Natural killer cell (primary cell): ENCODE results near the gene MTERF4. TPM values are rescaled to one million over a fixed set of nuclear protein-coding genes. Genes with fewer than 3 reads are reported as not detected.

Experiments used
- ATAC-seq, 3 donors: fragments of 150-1000 bp in 2 of 3; fragments of 200-7000 bp in 1 of 3; cut with Tn5 transposase; 1 replicate in 1 of 3; 2 replicates in 2 of 3; pipeline ENCODE4 v1.10.0; 2021; ENCODE audit warnings: mild to moderate bottlenecking in 2 of 3, moderate library complexity in 2 of 3
- DNase-seq, 2 donors: peaks; one replicate each; pipeline versions ENCODE4 v3.0.0 to v3.0.0-alpha.2; 2013 to 2021; ENCODE audit warnings: mixed read lengths in 1 of 2
- H3K27ac ChIP-seq: one replicate; pipeline ENCODE4 v1.5.1; 2013; ENCODE audit warnings: mild to moderate bottlenecking, low read length
- H3K27me3 ChIP-seq: one replicate; pipeline ENCODE4 v1.6.1; 2013; ENCODE audit warnings: low read length; ENCODE audit not compliant: control insufficient read depth, insufficient read depth
- H3K36me3 ChIP-seq: one replicate; pipeline ENCODE4 v1.6.1; 2013; ENCODE audit warnings: low read length; ENCODE audit not compliant: control insufficient read depth, insufficient read depth
- H3K4me1 ChIP-seq: one replicate; pipeline ENCODE4 v1.6.1; 2013; ENCODE audit warnings: low read length; ENCODE audit not compliant: control insufficient read depth, insufficient read depth
- H3K4me3 ChIP-seq: one replicate; pipeline ENCODE4 v1.5.1; 2013; ENCODE audit warnings: low read length
- H3K9me3 ChIP-seq: one replicate; pipeline ENCODE4 v1.6.1; 2013; ENCODE audit warnings: low read length; ENCODE audit not compliant: control insufficient read depth, insufficient read depth
- H3K27ac Mint-ChIP-seq, 2 donors: one replicate each; pipeline ENCODE4 v1.8.0; 2022; ENCODE audit warnings: mild to moderate bottlenecking in 2 of 2, mixed read lengths in 2 of 2, moderate library complexity in 1 of 2
- H3K27me3 Mint-ChIP-seq, 2 donors: one replicate each; pipeline ENCODE4 v1.8.0; 2022; ENCODE audit warnings: low read depth in 2 of 2, mixed read lengths in 2 of 2
- H3K36me3 Mint-ChIP-seq: one replicate; pipeline ENCODE4 v1.8.0; 2022; ENCODE audit warnings: mixed read lengths
- H3K4me1 Mint-ChIP-seq, 2 donors: one replicate each; pipeline ENCODE4 v1.8.0; 2022; ENCODE audit warnings: mixed read lengths in 2 of 2
- H3K4me3 Mint-ChIP-seq: one replicate; pipeline ENCODE4 v1.8.0; 2022; ENCODE audit warnings: mild to moderate bottlenecking, moderate library complexity, mixed read lengths
- H3K9me3 Mint-ChIP-seq, 2 donors: one replicate each; pipeline ENCODE4 v1.8.0; 2022; ENCODE audit warnings: mixed read lengths in 2 of 2
- CTCF ChIP-seq: fragments of 200-600 bp; IDR thresholded peaks from one replicate; pipeline ENCODE4 v1.8.0; 2022; ENCODE audit warnings: antibody characterized with exemption
- WGBS: methylation state at CpG from one replicate; pipeline ENCODE4 v1.1.7; 2013; ENCODE audit warnings: missing lambda C conversion rate; ENCODE audit not compliant: insufficient coverage; 5-methylcytosine and 5-hydroxymethylcytosine counted together
- intact Hi-C: fragments of 100-400 bp; cut with micrococcal nuclease; formaldehyde crosslinking; loops from one replicate; pipeline ENCODE4 v1.14.2; 2022
- total RNA-seq, 4 donors: library from RNA; stranded (reverse); fragments of 120-200 nt in 1 of 4; gene quantifications; one replicate each; pipeline versions ENCODE4 v1.2.3 to v1.2.4, GENCODE V29; 2013 to 2022

The MTERF4 gene
- total RNA-seq, 3 donors from 2014 or later (not counting 1 experiment from before 2014, with no cell fraction given), result 38.9 to 45.5 (median 39.2) TPM

DNA sequence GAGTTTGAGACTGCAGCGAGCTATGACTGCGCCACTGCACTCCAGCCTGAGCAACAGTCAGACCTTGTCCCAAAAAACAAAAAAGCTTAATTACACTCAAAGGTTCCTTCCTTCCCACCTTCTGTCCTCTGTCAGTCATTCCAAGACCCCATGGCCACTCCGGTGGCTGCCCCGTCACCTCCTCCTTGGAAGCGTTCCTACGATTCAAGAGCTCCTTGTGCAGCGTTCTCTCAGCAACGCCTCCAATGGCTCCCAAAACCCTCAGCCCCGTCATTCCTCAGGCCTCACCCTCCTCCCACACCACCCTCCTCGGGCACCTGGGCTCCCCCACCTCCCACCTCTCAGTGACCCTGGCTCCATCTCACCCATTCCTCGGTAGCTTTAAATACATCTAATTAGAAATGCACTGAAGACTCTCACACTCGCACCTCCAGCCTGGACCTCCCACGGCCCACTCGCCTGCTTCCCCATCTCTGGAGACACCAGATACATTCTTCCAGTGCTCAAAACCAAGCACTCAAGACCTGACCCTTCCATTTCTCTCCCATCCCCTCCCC, 39.2 kb upstream of the MTERF4 start:
- peaks cover 7% of the 10 kb centered on the region for H3K36me3 ChIP-seq
- Mint-ChIP-seq H3K4me1 (no peaks in the 10 kb centered on the region), H3K4me3 (no peak overlapping the region), H3K27ac (no peak overlapping the region), H3K9me3 (no peaks in the 10 kb centered on the region), H3K27me3 (no peaks in the 10 kb centered on the region), H3K36me3 (no peaks in the 10 kb centered on the region)
- intact Hi-C loops, result no loop called here
- no peak overlapping the region for H3K27ac ChIP-seq
- no peak for ATAC-seq
- H3K4me1 ChIP-seq, result no peaks in the 10 kb centered on the region
- no peak overlapping the region for H3K4me3 ChIP-seq
- WGBS, result 96% methylated on average over 14 of the region's 14 CpGs
- no peaks in the 10 kb centered on the region for H3K27me3 ChIP-seq
- TF ChIP-seq CTCF, result no peak
- no peaks in the 10 kb centered on the region for H3K9me3 ChIP-seq
- DNase-seq, result no peak

DNA sequence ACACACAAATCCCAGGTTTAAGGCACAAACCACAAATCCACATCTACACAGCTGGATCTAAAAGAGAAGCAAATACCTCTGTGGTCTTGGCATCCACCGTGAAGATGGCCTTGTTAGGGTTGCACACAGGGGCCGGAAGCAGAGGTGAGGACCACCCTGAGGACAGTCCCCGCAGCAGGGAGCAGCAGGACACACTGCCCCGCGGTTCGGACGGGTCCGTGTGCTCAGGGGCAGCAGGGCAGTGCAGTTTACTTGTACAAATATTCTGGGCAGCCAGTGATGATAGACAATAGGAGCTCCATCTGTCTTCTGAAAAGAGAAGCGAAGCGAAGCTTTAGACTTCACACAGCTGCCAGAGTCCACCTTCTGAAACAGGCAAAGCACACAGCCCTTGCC, 38.4 kb upstream of the MTERF4 start:
- H3K9me3 ChIP-seq, result no peaks in the 10 kb centered on the region
- no peak overlapping the region for H3K27ac ChIP-seq
- H3K36me3 ChIP-seq, result peaks cover 7% of the 10 kb centered on the region
- WGBS, result 97% methylated on average over 10 of the region's 10 CpGs
- H3K4me1 ChIP-seq, result no peaks in the 10 kb centered on the region
- no peak for DNase-seq
- no peaks in the 10 kb centered on the region for H3K4me1 Mint-ChIP-seq
- H3K36me3 Mint-ChIP-seq, result no peaks in the 10 kb centered on the region
- intact Hi-C loops, result no loop called here
- H3K9me3 Mint-ChIP-seq, result no peaks in the 10 kb centered on the region
- no peaks in the 10 kb centered on the region for H3K27me3 Mint-ChIP-seq
- no peak for TF ChIP-seq CTCF
- no peak for ATAC-seq
- no peaks in the 10 kb centered on the region for H3K27me3 ChIP-seq
- H3K27ac Mint-ChIP-seq, result no peak overlapping the region
- no peak overlapping the region for H3K4me3 ChIP-seq
- H3K4me3 Mint-ChIP-seq, result no peak overlapping the region

DNA sequence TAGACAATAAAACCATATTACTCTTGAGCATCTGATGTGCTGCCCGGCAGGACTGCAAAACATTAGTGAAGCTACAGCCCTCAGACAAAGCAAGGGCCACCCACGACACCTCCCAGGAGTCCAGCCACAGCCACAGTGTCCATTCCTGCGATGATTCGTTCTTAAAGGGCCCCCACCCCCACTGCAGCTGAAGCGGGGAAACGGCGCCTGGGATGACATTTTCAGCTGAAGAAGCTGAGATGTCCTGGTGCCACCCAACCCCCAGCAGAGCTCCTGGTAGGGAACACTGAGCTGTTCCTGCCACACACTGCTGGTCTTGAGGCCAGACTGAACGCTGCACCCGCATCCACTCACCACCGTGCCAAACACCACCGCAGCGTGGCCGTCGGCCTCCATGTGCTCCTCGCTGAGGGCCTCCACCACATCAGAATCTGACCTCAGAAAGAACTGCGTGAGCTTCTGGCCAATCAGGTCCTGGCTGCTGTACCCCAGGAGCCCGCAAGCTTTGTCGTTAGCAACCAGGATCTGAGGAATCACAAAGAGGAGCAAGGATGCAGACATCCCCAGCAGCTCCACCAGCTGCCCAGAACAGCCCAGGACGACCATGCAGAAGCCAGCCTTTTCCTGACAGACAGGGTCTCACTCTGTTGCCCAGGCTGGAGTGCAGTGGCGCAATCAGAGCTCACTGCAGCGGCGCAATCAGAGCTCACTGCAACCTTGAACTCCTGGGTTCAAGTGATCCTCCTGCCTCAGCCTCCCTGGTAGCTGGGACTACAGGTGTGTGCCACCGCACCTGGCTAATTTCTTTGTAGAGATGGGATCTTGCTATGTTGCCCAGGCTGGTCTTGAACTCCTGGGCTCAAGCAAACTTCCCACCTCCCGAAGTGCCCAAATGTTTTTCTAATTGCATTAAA, 37.7 kb upstream of the MTERF4 start:
- no peak overlapping the region for H3K27ac ChIP-seq
- 97% methylated on average over 24 of the region's 24 CpGs for WGBS
- intact Hi-C loops, result no loop called here
- no peaks in the 10 kb centered on the region for H3K9me3 ChIP-seq
- H3K36me3 Mint-ChIP-seq, result no peaks in the 10 kb centered on the region
- H3K4me1 Mint-ChIP-seq, result no peaks in the 10 kb centered on the region
- H3K27ac Mint-ChIP-seq, result no peak overlapping the region
- DNase-seq (no peak), ATAC-seq (no peak)
- H3K27me3 Mint-ChIP-seq, result no peaks in the 10 kb centered on the region
- no peak overlapping the region for H3K4me3 ChIP-seq
- TF ChIP-seq CTCF, result no peak
- peaks cover 7% of the 10 kb centered on the region for H3K36me3 ChIP-seq
- H3K4me1 ChIP-seq, result no peaks in the 10 kb centered on the region
- H3K27me3 ChIP-seq, result no peaks in the 10 kb centered on the region
- no peak overlapping the region for H3K4me3 Mint-ChIP-seq
- no peaks in the 10 kb centered on the region for H3K9me3 Mint-ChIP-seq
